H1 (cell line): Measurements from ENCODE around the gene PMF1.

Source experiments
- ATF2 ChIP-seq: IDR thresholded peaks from 2 replicates; pipeline ENCODE4 v1.6.1; 2012; ENCODE audit warnings: low read length, inconsistent platforms
- CTCF ChIP-seq, 3 experiments: IDR thresholded peaks; 1 replicate in 2 of 3; 2 replicates in 1 of 3; pipeline versions ENCODE4 v1.5.1 to v1.6.1; 2011; ENCODE audit warnings: low read length in 3 of 3, mild to moderate bottlenecking in 3 of 3, inconsistent platforms in 2 of 3, low read depth in 1 of 3, moderate library complexity in 1 of 3; ENCODE audit not compliant: insufficient read depth in 1 of 3; ENCODE audit errors: control extremely low read depth in 1 of 3
- EZH2 ChIP-seq: fragments of 200-600 bp; sonication (generic); IDR thresholded peaks from 2 replicates; pipeline ENCODE4 v1.7.1; 2012; ENCODE audit warnings: low read depth, mild to moderate bottlenecking, moderate library complexity, low read length, inconsistent platforms; ENCODE audit not compliant: severe bottlenecking
- KDM1A ChIP-seq: fragments of 200-600, 300-600 bp; sonication (generic); IDR thresholded peaks from 2 replicates; pipeline ENCODE4 v1.7.1; 2016; ENCODE audit warnings: mild to moderate bottlenecking, low read length, borderline replicate concordance
- NANOG ChIP-seq: IDR thresholded peaks from 2 replicates; pipeline ENCODE4 v1.6.1; 2011; ENCODE audit warnings: low read length, low read depth, mild to moderate bottlenecking, inconsistent platforms; ENCODE audit not compliant: insufficient read depth, poor library complexity, severe bottlenecking
- SIN3A ChIP-seq, 2 experiments: IDR thresholded peaks in 1 of 2; conservative IDR thresholded peaks in 1 of 2; 2 replicates each; pipeline ENCODE4 v1.6.1; 2011 to 2012; ENCODE audit warnings: low read length in 2 of 2, improper control_type of control experiment in 1 of 2, low read depth in 1 of 2, mild to moderate bottlenecking in 1 of 2
- SIRT6 ChIP-seq: IDR thresholded peaks from one replicate; pipeline ENCODE4 v1.7.1; 2012; ENCODE audit warnings: low read length, inconsistent platforms
- SIX5 ChIP-seq: IDR thresholded peaks from 2 replicates; pipeline ENCODE4 v1.6.1; 2011; ENCODE audit warnings: mild to moderate bottlenecking, low read depth, low read length

GRCh38 chr1:156164125-156164831 lies 48.5 kb upstream of the PMF1 start:
- TF ChIP-seq CTCF (IDR thresholded peaks at IDR 0.05; ENCODE audit: control extremely low read depth in 1 of 3, insufficient read depth in 1 of 3, low read depth in 1 of 3, low read length in 3 of 3) (no peak), SIN3A (conservative IDR thresholded peaks at IDR 0.05 in 1 of 2, IDR thresholded peaks at IDR 0.05 in 1 of 2; ENCODE audit: low read depth in 1 of 2, low read length in 2 of 2) (no peak), SIRT6 (no peak), SIX5 (no peak), EZH2 (no peak), KDM1A (no peak), NANOG (no peak), ATF2 (no peak)
